ENCODE results near the gene EHD3. TPM values are rescaled to one million over a fixed set of nuclear protein-coding genes. Genes with fewer than 3 reads are reported as not detected.

The EHD3 gene
- total RNA-seq, 1 donor = 16.3 TPM

DNA sequence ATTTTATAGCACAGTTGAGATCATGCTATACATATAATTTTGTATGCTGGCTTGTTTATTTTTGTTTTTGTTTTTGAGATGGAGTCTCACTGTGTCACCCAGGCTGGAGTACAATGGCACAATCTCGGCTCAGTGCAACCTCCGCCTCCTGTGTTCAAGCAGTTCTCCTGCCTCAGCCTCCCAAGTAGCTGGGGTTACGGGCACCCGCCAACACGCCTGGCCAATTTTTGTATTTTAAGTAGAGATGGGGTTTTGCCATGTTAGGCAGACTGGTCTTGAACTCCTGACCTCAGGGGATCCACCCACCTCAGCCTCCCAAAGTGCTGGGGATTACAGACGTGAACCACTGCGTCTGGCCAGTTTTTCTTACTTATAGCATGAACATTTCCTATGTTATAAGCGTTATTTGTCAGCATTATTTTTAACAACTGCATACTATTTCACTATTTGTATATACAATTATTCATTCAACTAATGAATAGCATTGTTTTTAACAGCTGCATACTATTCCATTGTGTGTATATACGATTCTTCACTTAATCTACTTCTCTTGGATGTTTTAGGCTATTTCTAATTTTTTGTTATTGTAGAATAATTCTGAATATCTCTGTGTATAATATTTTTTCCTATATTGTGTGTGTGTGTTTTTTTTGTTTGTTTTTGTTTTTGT is 3.5 kb downstream of the EHD3 start:
- Histone ChIP-seq H3K27me3 (ENCODE audit: insufficient read depth, low read length) (no peaks in the 10 kb centered on the region), H3K27ac (ENCODE audit: low read depth, low read length) (no peak overlapping the region), H3K9me3 (ENCODE audit: low read depth, low read length) (no peaks in the 10 kb centered on the region), H3K4me1 (ENCODE audit: insufficient read depth, low read length) (peaks cover 19% of the 10 kb centered on the region), H4K20me1 (ENCODE audit: insufficient read depth, low read length) (peaks cover 17% of the 10 kb centered on the region), H3K4me3 (ENCODE audit: insufficient read depth, low read length) (no peak overlapping the region), H3K79me2 (ENCODE audit: insufficient read depth, low read length) (peaks cover 9% of the 10 kb centered on the region), H3K4me2 (ENCODE audit: insufficient read depth, low read length) (no peak overlapping the region), H2AFZ (ENCODE audit: low read length) (no peak overlapping the region), H3K36me3 (ENCODE audit: insufficient read depth, low read length) (no peaks in the 10 kb centered on the region)
- no peak for DNase-seq (ENCODE audit: insufficient read length, low spot score, missing footprints)
- TF ChIP-seq, protein P1, sequence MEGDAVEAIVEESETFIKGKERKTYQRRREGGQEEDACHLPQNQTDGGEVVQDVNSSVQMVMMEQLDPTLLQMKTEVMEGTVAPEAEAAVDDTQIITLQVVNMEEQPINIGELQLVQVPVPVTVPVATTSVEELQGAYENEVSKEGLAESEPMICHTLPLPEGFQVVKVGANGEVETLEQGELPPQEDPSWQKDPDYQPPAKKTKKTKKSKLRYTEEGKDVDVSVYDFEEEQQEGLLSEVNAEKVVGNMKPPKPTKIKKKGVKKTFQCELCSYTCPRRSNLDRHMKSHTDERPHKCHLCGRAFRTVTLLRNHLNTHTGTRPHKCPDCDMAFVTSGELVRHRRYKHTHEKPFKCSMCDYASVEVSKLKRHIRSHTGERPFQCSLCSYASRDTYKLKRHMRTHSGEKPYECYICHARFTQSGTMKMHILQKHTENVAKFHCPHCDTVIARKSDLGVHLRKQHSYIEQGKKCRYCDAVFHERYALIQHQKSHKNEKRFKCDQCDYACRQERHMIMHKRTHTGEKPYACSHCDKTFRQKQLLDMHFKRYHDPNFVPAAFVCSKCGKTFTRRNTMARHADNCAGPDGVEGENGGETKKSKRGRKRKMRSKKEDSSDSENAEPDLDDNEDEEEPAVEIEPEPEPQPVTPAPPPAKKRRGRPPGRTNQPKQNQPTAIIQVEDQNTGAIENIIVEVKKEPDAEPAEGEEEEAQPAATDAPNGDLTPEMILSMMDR (IDR thresholded peaks at IDR 0.05; ENCODE audit: extremely low read depth, low read depth, low read length) = no peak

DNA sequence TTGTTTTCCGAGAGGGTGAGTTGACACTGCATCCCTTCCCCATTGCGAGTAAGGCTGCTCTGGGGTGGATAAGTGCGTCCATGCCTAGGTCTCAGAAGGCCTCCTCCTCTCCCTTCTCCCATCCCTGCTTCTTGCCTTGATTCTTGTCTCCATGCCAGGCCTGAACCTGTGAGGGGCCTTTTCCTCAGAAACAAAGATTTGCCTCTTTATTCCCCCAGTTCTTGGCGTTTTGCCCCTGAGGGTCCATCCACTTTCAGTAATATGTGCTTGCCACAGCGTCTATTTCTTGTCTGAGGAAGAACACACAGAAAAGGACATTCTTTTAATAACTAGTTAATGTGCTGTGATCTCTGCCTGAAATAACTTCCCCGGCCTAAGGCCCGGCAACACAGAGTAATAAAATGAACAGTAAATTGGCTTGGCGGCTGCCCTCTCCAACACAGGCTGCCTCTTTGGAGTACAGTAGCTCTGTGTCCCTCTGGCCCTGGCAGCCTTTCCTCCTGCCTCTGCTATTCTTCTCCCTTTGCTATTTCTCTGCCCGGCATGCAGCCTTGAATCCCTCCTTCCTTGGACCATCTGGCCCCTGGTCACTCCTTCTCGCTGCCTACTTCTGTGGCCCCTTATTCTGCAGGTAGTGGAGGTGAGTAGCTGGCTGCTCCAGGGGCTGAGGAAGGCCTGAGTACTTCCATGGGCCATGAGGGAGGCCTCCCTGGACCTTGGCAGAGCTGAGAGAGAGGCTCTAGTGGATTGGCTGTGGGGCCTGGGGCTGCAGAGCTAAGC is 4.4 kb downstream of the EHD3 start:
- Histone ChIP-seq H2AFZ (ENCODE audit: low read length) (no peak overlapping the region), H4K20me1 (ENCODE audit: insufficient read depth, low read length) (peaks cover 17% of the 10 kb centered on the region), H3K4me3 (ENCODE audit: insufficient read depth, low read length) (no peak overlapping the region), H3K4me1 (ENCODE audit: insufficient read depth, low read length) (peaks cover 18% of the 10 kb centered on the region), H3K36me3 (ENCODE audit: insufficient read depth, low read length) (no peaks in the 10 kb centered on the region), H3K4me2 (ENCODE audit: insufficient read depth, low read length) (no peak overlapping the region), H3K79me2 (ENCODE audit: insufficient read depth, low read length) (peaks cover 9% of the 10 kb centered on the region), H3K9me3 (ENCODE audit: low read depth, low read length) (no peaks in the 10 kb centered on the region), H3K27ac (ENCODE audit: low read depth, low read length) (no peak overlapping the region), H3K27me3 (ENCODE audit: insufficient read depth, low read length) (no peaks in the 10 kb centered on the region)
- TF ChIP-seq, protein P1 (IDR thresholded peaks at IDR 0.05; ENCODE audit: extremely low read depth, low read depth, low read length) = no peak
- DNase-seq (ENCODE audit: insufficient read length, low spot score, missing footprints) = peak; percentile 6

DNA sequence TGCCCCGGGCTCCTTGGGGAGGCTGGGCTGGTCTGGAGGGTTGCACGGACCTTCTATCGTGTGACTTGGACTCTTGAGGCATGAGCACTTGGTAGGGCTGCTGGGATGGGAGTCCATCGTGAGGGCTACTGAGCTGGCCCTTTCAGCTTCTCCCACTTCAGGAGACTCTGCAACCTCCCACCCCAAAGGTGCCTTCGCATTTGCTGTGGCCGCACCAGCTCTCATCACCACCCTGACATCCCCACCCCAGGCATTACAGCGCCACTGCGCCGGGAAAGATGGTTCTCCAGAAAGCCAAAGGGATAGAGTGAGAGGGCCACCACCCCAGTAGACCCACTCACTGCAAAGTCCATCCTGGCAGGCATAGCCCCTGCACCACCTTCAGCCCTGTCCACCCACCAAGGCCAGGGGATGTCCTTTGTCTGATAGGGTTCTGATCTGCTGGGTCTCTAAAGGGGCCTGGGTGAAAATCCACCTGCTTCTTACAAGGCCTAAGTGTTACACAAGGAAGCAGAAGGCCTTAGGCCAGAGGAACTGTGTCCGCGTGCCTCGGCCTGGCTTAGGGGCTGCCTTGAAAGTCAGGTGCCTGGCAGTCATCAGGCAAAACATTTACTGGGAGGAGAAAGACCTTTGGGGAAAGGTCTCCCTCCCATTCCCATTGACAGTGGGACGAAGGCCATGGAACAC is 5.1 kb downstream of the EHD3 start:
- Histone ChIP-seq H3K36me3 (ENCODE audit: insufficient read depth, low read length) (no peaks in the 10 kb centered on the region), H2AFZ (ENCODE audit: low read length) (no peak overlapping the region), H3K27me3 (ENCODE audit: insufficient read depth, low read length) (no peaks in the 10 kb centered on the region), H3K4me3 (ENCODE audit: insufficient read depth, low read length) (no peak overlapping the region), H3K27ac (ENCODE audit: low read depth, low read length) (no peak overlapping the region), H4K20me1 (ENCODE audit: insufficient read depth, low read length) (peaks cover 17% of the 10 kb centered on the region), H3K4me2 (ENCODE audit: insufficient read depth, low read length) (no peak overlapping the region), H3K79me2 (ENCODE audit: insufficient read depth, low read length) (peaks cover 9% of the 10 kb centered on the region), H3K9me3 (ENCODE audit: low read depth, low read length) (no peaks in the 10 kb centered on the region), H3K4me1 (ENCODE audit: insufficient read depth, low read length) (peaks cover 15% of the 10 kb centered on the region)
- TF ChIP-seq, protein P1 (IDR thresholded peaks at IDR 0.05; ENCODE audit: extremely low read depth, low read depth, low read length) = no peak
- peak; percentile 72 for DNase-seq (ENCODE audit: insufficient read length, low spot score, missing footprints)
